Hepatocyte (in vitro differentiated cells): ENCODE results near the gene MAP1A.

ENCODE experiments used
- CTCF ChIP-seq: fragments of 200-600 bp; sonication (generic); IDR thresholded peaks from 2 replicates; pipeline ENCODE4 v1.5.1; 2016; ENCODE audit warnings: antibody characterized with exemption, mild to moderate bottlenecking; ENCODE audit not compliant: poor library complexity
- EZH2 ChIP-seq: fragments of 200-600 bp; sonication (generic); IDR thresholded peaks from 2 replicates; pipeline ENCODE4 v1.6.1; 2016; ENCODE audit warnings: antibody characterized with exemption, mild to moderate bottlenecking, borderline replicate concordance
- EZH2phosphoT487 ChIP-seq: fragments of 200-600 bp; sonication (generic); IDR thresholded peaks from one replicate; pipeline ENCODE4 v1.6.1; 2018; ENCODE audit warnings: antibody characterized with exemption, mild to moderate bottlenecking, low read depth, moderate library complexity; ENCODE audit not compliant: unreplicated experiment, severe bottlenecking

DNA sequence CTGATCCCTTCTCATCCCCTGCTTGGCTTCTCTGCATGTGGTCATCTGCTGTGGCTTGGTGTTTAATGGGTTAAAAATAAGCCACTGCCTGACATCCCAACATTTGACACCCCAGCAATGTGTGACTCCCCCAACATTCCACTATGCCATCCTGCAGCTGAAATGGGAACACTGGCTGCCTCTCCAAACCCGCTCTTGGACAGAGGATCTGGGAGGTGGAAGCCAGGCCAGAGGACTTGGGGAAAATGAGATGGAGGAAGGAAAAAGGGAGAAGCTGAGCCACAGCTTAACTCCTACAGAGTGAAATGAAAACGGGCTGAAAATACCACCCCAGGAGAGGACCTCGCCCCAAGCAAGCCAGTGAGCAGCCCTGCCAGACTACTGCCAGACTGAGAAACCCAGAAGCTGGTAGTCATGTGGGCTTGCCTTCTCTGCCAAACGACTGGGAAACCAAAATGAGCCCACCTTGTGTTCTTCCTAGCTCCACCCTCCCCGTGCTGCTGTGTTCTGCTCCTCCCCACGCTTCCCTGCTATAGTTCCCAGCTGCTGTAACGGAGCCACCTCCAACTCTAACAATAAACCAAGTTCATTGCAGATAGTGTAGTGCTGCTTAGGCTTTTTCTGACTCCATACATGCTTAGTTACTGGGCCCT lies 13.7 kb downstream of the MAP1A start:
- TF ChIP-seq CTCF (no peak), EZH2 (no peak), EZH2phosphoT487 (no peak)
